KOPT-K1 (cell line): ENCODE results near the gene HDAC9.

ENCODE experiments used
- H3K27ac ChIP-seq: fragments of 200-600 bp; sonication (generic); 2 replicates; pipeline ENCODE4 v1.5.1; 2016; ENCODE audit warnings: antibody characterized with exemption, mild to moderate bottlenecking, low read depth, low read length; ENCODE audit not compliant: poor library complexity, severe bottlenecking
- H3K36me3 ChIP-seq: fragments of 200-600 bp; sonication (generic); 2 replicates; pipeline ENCODE4 v1.5.1; 2017; ENCODE audit warnings: antibody characterized with exemption, mild to moderate bottlenecking, low read length, moderate library complexity; ENCODE audit not compliant: insufficient read depth
- H3K9me3 ChIP-seq: fragments of 200-600 bp; sonication (generic); 2 replicates; pipeline ENCODE4 v1.5.1; 2017; ENCODE audit warnings: antibody characterized with exemption, low read length, mild to moderate bottlenecking; ENCODE audit not compliant: insufficient read depth, poor library complexity, severe bottlenecking

Gene HDAC9

DNA sequence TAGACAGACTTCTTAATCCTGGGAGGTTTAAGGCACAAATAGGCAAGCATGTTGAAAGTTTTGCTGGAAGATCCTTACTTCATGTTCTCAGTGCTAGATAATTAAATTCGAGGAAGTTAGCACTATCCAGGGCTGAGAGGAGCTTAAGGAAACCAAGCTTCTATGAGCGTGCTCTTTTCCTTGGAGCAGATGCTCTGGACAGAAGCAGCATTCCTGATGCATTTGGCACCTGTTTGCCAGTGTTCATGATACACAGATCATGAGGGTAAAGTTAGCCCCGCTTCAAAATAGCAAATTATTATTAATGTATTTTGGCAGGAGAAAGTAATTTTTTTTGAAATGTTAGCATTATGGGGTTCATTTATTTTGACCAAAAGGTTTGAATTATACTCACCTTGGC is 9.4 kb downstream of the HDAC9 start:
- H3K36me3 ChIP-seq, result no peaks in the 10 kb centered on the region
- H3K27ac ChIP-seq, result no peak overlapping the region
- no peaks in the 10 kb centered on the region for H3K9me3 ChIP-seq

DNA sequence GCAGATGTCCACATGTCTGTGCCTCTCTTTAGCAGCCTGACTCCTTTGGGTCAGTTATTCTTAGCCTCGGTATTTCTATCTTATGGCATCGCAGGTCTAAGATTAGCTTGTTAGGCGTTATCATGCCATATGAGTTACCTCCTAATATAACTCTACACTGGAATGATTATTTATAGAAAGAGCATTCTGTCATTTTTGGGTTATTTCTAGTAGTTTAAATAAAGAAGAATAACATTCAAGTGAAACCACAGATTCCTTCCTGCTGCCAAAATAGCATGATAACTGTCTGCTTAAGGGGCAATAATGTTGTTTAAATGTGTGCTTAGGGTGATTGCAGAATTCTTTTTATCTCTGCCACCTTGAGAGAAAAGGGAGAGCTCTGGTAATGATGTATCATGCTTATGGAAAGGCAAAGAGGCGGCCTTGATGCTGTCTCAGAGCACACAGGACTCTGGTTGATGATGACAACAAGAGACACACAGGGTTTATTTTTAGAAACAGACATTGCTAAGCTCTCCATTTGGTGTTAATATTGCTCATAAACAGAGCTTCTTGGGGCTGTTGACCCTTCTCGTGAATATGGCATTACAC is 10.4 kb downstream of the HDAC9 start:
- H3K27ac ChIP-seq, result no peak overlapping the region
- H3K9me3 ChIP-seq, result no peaks in the 10 kb centered on the region

GRCh38 chr7:18508443-18509427 is 13.2 kb downstream of the HDAC9 start:
- H3K9me3 ChIP-seq, result no peaks in the 10 kb centered on the region
- H3K27ac ChIP-seq, result no peak overlapping the region
- H3K36me3 ChIP-seq, result no peaks in the 10 kb centered on the region

More for the DNA sequence above, 10.4 kb downstream of the HDAC9 start:
- H3K36me3 ChIP-seq, result no peaks in the 10 kb centered on the region

GRCh38 chr7:18509481-18509880 is 13.9 kb downstream of the HDAC9 start:
- no peak overlapping the region for H3K27ac ChIP-seq
- H3K9me3 ChIP-seq, result no peaks in the 10 kb centered on the region

DNA sequence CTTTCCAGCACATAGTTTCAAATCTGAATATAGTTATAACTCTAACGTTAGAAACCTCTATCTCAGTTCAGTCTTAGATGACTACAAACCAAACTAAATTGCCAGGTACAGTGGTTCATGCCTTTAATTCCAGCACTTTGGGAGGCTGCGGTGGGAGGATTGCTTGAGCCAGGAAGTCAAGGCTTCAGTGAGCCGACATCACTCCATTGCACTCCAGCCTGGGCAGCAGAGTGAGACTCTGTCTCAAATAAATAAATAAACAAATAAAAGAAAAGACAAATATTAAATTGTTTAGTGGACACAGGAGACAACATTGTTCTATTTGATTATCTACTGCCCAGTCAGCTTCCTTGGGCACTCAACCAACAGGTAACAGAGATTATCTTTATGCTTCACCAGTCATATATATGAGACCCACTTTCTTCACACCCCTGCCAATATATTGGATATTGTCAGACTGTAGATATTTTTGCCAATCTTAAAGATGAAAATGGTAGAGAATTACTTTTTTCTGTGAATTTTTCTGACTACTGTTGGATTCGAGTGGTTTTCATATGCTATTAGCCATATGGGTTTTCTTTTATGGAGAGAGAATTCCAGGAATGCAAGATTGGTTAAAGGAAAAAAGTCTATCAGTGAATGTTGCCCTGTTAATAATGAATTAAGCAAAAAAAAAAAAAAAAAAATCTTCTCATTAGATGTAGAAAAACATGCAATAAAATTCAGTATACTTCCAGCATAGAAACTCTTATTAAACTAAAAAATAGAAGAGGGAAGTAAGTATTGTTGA is 16.0 kb downstream of the HDAC9 start:
- Histone ChIP-seq H3K9me3 (no peaks in the 10 kb centered on the region), H3K27ac (no peak overlapping the region), H3K36me3 (no peaks in the 10 kb centered on the region)

More at GRCh38 chr7:18509481-18509880, 13.9 kb downstream of the HDAC9 start:
- no peaks in the 10 kb centered on the region for H3K36me3 ChIP-seq

- Histone ChIP-seq H3K36me3 (no peaks in the 10 kb centered on the region), H3K9me3 (no peaks in the 10 kb centered on the region), H3K27ac (no peak overlapping the region)
Observed at GRCh38 chr7:18513343-18513742, 17.8 kb downstream of the HDAC9 start.

GRCh38 chr7:18515067-18515466 is 19.5 kb downstream of the HDAC9 start:
- no peaks in the 10 kb centered on the region for H3K9me3 ChIP-seq
- H3K36me3 ChIP-seq, result no peaks in the 10 kb centered on the region
- no peak overlapping the region for H3K27ac ChIP-seq

- no peaks in the 10 kb centered on the region for H3K9me3 ChIP-seq
- no peak overlapping the region for H3K27ac ChIP-seq
- H3K36me3 ChIP-seq, result no peaks in the 10 kb centered on the region
Observed at GRCh38 chr7:18517646-18518045, 22.1 kb downstream of the HDAC9 start.

GRCh38 chr7:18518555-18518954 is 23.0 kb downstream of the HDAC9 start:
- no peaks in the 10 kb centered on the region for H3K9me3 ChIP-seq
- H3K36me3 ChIP-seq, result no peaks in the 10 kb centered on the region
- H3K27ac ChIP-seq, result no peak overlapping the region

DNA sequence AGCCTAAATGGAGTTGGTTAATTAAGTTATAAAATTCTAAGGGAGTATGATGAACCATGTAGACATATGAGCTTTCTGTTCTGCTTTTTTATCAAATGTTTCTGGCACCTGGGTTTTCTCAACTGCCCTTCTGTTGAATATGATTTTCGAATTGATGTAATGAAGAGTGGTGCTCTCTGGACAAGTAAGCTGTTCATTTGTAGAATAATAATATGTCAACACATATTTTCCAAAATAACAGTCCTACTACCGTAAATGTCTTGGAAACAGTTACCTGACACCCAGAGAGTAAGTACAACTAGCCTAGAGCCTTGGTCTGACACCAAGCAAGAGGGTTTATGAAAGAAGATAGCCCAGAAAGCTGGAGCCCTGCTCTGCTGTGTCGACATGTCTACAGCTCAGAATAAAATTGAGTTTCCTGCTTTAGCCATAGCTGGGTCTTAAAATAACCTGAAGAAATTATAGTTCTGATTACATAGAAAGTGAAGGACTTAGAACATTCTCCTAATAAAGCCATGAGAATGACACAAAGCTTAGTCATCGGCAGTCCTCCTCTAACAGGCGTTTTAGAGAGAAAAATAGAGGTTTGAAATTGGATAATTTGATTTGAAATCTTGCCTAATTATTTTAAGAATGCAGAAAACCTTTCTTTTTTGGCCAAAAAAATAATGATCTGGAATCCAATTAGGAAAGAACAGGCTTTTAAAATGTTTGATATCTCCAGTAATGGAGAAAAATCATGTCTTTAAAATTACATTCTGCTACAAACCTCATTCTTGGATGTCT is 25.1 kb downstream of the HDAC9 start:
- no peaks in the 10 kb centered on the region for H3K9me3 ChIP-seq
- no peaks in the 10 kb centered on the region for H3K36me3 ChIP-seq
- no peak overlapping the region for H3K27ac ChIP-seq

GRCh38 chr7:18521236-18521589 is 25.7 kb downstream of the HDAC9 start:
- Histone ChIP-seq H3K36me3 (no peaks in the 10 kb centered on the region), H3K9me3 (no peaks in the 10 kb centered on the region), H3K27ac (no peak overlapping the region)

DNA sequence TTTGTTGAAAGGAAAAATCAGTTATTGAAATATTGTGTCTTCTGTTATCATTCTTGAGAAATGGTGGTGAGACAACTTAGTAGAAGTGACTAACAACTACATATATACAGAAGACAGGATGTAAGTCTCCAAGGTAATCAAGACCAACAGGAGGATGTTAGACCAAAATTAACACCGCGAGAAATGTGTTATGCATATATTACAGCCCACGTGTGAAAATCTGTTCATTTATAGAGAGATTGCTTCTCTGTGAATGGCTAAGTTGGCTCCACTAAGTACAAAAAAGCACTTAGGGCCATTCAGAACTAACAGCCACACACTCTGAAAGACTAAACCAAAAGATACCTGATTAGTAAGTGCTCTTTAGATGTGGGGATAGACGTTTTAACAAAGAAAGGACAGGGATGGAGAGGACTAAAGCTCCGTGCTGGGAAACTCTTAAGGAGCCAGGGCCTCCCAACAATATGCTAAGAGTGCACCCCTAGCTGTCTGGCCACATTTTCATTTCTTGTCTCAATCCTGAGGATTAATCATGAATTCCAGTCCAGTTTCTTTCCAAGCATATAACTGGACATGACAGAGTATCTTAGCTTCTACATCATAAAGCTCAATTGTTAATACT is 26.5 kb downstream of the HDAC9 start:
- no peaks in the 10 kb centered on the region for H3K36me3 ChIP-seq
- no peak overlapping the region for H3K27ac ChIP-seq
- no peaks in the 10 kb centered on the region for H3K9me3 ChIP-seq

DNA sequence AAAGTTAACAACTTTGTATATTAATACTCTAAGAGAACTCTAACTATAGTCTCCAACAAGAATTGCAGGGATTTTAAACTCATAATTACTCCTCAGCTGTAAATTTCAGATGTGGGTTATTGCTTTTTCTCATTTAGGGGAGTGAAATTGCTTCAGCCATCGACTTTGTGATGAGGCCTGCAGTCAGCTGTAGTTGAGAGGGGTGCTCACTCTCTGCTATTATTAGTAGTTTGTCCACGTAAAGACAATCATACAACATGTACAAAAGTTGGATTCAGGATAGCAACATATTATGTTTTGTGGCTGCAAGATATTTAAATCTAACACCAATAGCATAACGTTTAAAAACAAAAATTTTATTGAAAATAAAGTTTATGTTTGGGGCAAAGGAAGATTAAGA is 28.7 kb downstream of the HDAC9 start:
- no peaks in the 10 kb centered on the region for H3K36me3 ChIP-seq
- no peaks in the 10 kb centered on the region for H3K9me3 ChIP-seq
- H3K27ac ChIP-seq, result no peak overlapping the region

- Histone ChIP-seq H3K9me3 (no peaks in the 10 kb centered on the region), H3K36me3 (no peaks in the 10 kb centered on the region), H3K27ac (no peak overlapping the region)
Observed at GRCh38 chr7:18526368-18526878, 30.9 kb downstream of the HDAC9 start.
